Omental fat pad (tissue), 4 donors: Measurements from ENCODE around the gene PCSK1N. TPM values are rescaled to one million over a fixed set of nuclear protein-coding genes. Genes with fewer than 3 reads are reported as not detected.

Experiments used
- ATAC-seq: fragments of 150-250 bp; one replicate; pipeline ENCODE4 v1.9.1; 2016; ENCODE audit warnings: mild to moderate bottlenecking, moderate library complexity; ENCODE audit not compliant: low FRiP score
- DNase-seq: peaks from one replicate; pipeline ENCODE4 v3.0.0-alpha.2; 2019; ENCODE audit warnings: low spot score
- CTCF ChIP-seq, 3 donors: fragments of 450-650 bp; IDR thresholded peaks; one replicate each; pipeline ENCODE4 v1.5.1; 2016 to 2017; ENCODE audit warnings: antibody characterized with exemption in 3 of 3, mild to moderate bottlenecking in 3 of 3, moderate library complexity in 2 of 3
- total RNA-seq, 4 donors: library from RNA; depleted of rRNA; stranded (reverse); fragments of >200 nt; gene quantifications; one replicate each; pipeline ENCODE4 v1.1.0, GENCODE V29; 2016

The PCSK1N gene
- total RNA-seq, 4 donors from 2014 or later = 0.93 to 2.3 (median 1.4) TPM; not detected in 1

- ATAC-seq = no peak
- DNase-seq = no peak
- TF ChIP-seq CTCF (IDR thresholded peaks at IDR 0.05) = no peak
Measured at GRCh38 chrX:48818866-48819265, 16.5 kb downstream of the PCSK1N start.

- DNase-seq (no peak), ATAC-seq (no peak)
- TF ChIP-seq CTCF (IDR thresholded peaks at IDR 0.05) = no peak
Measured at GRCh38 chrX:48818098-48818497, 17.3 kb downstream of the PCSK1N start.

GRCh38 chrX:48816014-48816810, 19.2 kb downstream of the PCSK1N start:
- no peak for TF ChIP-seq CTCF (IDR thresholded peaks at IDR 0.05)
- ATAC-seq (no peak), DNase-seq (no peak)

GRCh38 chrX:48815266-48815665, 20.1 kb downstream of the PCSK1N start:
- DNase-seq (no peak), ATAC-seq (no peak)
- no peak for TF ChIP-seq CTCF (IDR thresholded peaks at IDR 0.05)

GRCh38 chrX:48814722-48815121, 20.7 kb downstream of the PCSK1N start:
- DNase-seq (no peak), ATAC-seq (no peak)
- TF ChIP-seq CTCF (IDR thresholded peaks at IDR 0.05) = no peak

- DNase-seq (no peak), ATAC-seq (no peak)
- TF ChIP-seq CTCF (IDR thresholded peaks at IDR 0.05) = no peak
Measured at GRCh38 chrX:48813644-48814043, 21.8 kb downstream of the PCSK1N start.

- TF ChIP-seq CTCF (IDR thresholded peaks at IDR 0.05) = no peak
- no peak for DNase-seq
- no peak for ATAC-seq
Measured at GRCh38 chrX:48806081-48806480, 29.3 kb downstream of the PCSK1N start.
